Measurements from ENCODE around the gene HMCN1. TPM values are rescaled to one million over a fixed set of nuclear protein-coding genes. Genes with fewer than 3 reads are reported as not detected.
A peak's percentile ranks its signal among the peaks of the same experiment; 100 is the strongest.

HMCN1 gene
- total and polyA plus RNA-seq, 2 donors from 2014 or later = 0.97 to 2.7 TPM

DNA sequence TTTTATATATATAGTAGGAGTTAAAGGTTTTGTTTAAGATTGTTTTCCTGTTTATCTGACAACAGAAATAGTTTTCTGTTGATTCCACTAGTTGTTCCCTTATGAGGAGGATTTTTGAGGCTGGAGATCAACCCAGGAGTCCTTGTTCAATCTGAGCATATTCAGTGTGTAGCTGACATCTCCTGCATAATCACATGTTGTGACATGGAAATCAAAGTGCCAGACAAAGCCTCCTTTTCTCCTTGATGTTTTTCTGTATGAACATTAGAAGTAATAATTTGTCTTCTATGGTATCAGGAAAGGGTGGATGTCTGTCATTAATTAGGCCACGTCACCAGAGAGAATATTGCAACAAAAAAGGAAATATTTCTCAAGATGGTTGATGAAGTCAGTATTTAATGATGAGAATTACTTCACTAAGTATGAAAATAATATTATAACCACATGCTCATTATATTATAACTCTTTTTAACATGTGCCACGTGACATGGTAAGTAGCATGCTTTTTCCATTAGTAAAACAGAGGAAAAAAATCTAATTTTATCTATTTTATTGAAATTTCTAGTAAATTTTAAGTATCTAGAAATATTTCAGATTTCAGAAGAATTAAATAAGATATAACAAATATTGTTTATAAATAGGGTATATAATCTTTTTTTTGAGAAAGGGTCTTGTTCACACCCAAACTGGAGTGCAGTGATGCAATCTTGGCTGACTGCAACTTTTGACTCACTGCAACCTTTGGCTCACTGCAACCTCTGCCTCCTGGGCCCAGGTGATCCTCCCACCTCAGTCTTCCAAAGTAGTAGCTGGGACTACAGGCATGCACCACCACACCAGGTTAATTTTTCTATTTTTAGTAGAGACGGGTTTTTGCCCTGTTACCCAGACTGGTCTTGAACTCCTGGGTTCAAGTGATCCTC lies 223.5 kb downstream of the HMCN1 start:
- Histone ChIP-seq H3K27me3 (ENCODE audit: control insufficient read depth, insufficient read depth, low read length) (no peaks in the 10 kb centered on the region), H3K36me3 (ENCODE audit: control insufficient read depth in 2 of 3, insufficient read depth in 3 of 3, low read length in 3 of 3) (no peaks in the 10 kb centered on the region), H3K4me3 (ENCODE audit: low read length in 3 of 3) (no peak overlapping the region), H3K4me1 (ENCODE audit: control insufficient read depth in 2 of 3, insufficient read depth in 2 of 3, low read depth in 1 of 3, low read length in 3 of 3) (no peaks in the 10 kb centered on the region), H3K27ac (ENCODE audit: low read depth in 2 of 2, low read length in 2 of 2) (no peak overlapping the region), H3K9me3 (ENCODE audit: control insufficient read depth in 2 of 3, insufficient read depth in 1 of 3, low read length in 3 of 3) (no peaks in the 10 kb centered on the region), H3K9ac (ENCODE audit: low read length in 3 of 3) (no peak overlapping the region)
- DNase-seq (no peak), FAIRE-seq (no peak)
- intact Hi-C loops (cut with DNase I) = no loop called here
- TF ChIP-seq, protein P1, sequence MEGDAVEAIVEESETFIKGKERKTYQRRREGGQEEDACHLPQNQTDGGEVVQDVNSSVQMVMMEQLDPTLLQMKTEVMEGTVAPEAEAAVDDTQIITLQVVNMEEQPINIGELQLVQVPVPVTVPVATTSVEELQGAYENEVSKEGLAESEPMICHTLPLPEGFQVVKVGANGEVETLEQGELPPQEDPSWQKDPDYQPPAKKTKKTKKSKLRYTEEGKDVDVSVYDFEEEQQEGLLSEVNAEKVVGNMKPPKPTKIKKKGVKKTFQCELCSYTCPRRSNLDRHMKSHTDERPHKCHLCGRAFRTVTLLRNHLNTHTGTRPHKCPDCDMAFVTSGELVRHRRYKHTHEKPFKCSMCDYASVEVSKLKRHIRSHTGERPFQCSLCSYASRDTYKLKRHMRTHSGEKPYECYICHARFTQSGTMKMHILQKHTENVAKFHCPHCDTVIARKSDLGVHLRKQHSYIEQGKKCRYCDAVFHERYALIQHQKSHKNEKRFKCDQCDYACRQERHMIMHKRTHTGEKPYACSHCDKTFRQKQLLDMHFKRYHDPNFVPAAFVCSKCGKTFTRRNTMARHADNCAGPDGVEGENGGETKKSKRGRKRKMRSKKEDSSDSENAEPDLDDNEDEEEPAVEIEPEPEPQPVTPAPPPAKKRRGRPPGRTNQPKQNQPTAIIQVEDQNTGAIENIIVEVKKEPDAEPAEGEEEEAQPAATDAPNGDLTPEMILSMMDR (IDR thresholded peaks at IDR 0.05; ENCODE audit: borderline replicate concordance, extremely low read depth, insufficient read depth) = no peak

DNA sequence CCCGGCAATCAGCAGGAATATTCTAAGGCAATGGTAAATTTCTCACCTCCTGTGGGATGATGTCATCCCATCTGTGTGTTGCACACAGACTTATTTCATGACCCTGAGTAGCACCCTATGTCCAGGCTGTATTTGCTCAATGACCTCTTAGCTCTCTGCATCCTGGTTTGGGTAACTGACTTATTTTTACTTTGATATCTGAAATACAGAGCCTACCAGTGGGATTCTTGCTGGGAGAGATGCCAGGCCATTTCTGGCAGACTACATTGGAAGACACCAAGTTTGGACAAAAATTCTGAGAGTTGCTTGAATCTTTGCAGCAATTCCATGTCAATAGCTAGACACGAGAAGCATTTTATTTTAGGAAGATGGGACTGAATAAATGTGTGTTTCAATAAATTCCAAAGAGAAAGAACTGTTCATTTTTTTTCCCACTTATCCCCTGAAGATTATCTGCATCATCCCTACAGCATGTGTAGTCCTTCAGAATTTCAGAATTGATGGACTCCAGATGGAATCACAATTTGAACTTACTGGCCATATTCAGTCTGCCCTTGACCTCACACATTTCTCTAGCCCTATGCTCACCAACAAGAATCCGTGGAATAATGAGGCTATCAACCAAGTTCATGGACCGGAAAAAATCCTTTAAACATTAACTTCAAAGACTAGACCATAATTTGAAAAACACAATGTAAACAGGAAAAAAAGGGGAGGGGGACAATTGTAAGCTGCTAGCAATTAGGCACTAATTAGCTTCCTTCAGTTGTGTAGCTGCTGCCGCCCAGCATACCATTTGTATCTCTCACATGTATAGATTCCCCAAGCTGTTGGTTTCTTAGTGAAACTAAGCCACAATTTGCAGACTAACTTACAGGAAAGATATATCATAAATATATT lies 226.5 kb downstream of the HMCN1 start:
- Histone ChIP-seq H3K9ac (ENCODE audit: low read length in 3 of 3) (no peak overlapping the region), H3K4me3 (ENCODE audit: low read length in 3 of 3) (no peak overlapping the region), H3K4me1 (ENCODE audit: control insufficient read depth in 2 of 3, insufficient read depth in 2 of 3, low read depth in 1 of 3, low read length in 3 of 3) (no peaks in the 10 kb centered on the region), H3K9me3 (ENCODE audit: control insufficient read depth in 2 of 3, insufficient read depth in 1 of 3, low read length in 3 of 3) (no peaks in the 10 kb centered on the region), H3K27me3 (ENCODE audit: control insufficient read depth, insufficient read depth, low read length) (no peaks in the 10 kb centered on the region), H3K36me3 (ENCODE audit: control insufficient read depth in 2 of 3, insufficient read depth in 3 of 3, low read length in 3 of 3) (no peaks in the 10 kb centered on the region), H3K27ac (ENCODE audit: low read depth in 2 of 2, low read length in 2 of 2) (no peak overlapping the region)
- intact Hi-C loops (cut with DNase I) = no loop called here
- FAIRE-seq = no peak
- DNase-seq = peak in 3 of 5 donors; percentile 12 to 83 (median 81)
- TF ChIP-seq, protein P1 (IDR thresholded peaks at IDR 0.05; ENCODE audit: borderline replicate concordance, extremely low read depth, insufficient read depth) = no peak

DNA sequence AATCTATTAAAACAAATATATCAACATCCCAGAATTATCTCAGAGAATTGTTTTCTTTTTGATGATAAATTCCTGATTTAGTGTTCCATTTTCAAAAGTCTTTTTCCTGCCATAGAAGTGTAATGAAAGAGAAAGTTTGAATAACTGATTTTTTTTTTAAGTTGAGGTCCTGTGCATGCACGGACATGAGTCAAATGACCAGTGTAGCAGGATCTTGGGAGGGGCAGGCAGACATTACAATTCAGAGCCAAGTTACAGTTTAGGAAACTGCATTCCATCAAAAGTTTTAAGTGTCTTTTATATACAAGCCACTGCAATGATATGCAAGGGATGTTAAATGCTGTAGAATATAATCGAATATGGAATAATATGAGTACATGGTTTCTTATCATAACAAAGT lies 227.5 kb downstream of the HMCN1 start:
- Histone ChIP-seq H3K9me3 (ENCODE audit: control insufficient read depth in 2 of 3, insufficient read depth in 1 of 3, low read length in 3 of 3) (no peaks in the 10 kb centered on the region), H3K27me3 (ENCODE audit: control insufficient read depth, insufficient read depth, low read length) (no peaks in the 10 kb centered on the region), H3K9ac (ENCODE audit: low read length in 3 of 3) (no peak overlapping the region), H3K27ac (ENCODE audit: low read depth in 2 of 2, low read length in 2 of 2) (no peak overlapping the region), H3K36me3 (ENCODE audit: control insufficient read depth in 2 of 3, insufficient read depth in 3 of 3, low read length in 3 of 3) (no peaks in the 10 kb centered on the region), H3K4me1 (ENCODE audit: control insufficient read depth in 2 of 3, insufficient read depth in 2 of 3, low read depth in 1 of 3, low read length in 3 of 3) (no peaks in the 10 kb centered on the region), H3K4me3 (ENCODE audit: low read length in 3 of 3) (no peak overlapping the region)
- FAIRE-seq (no peak), DNase-seq (peak in 1 of 5 donors; percentile 29)
- TF ChIP-seq, protein P1 (IDR thresholded peaks at IDR 0.05; ENCODE audit: borderline replicate concordance, extremely low read depth, insufficient read depth) = no peak
- intact Hi-C loops (cut with DNase I) = no loop called here

Data from kidney (tissue), 14 donors.